Large intestine (tissue), 3 donors: ENCODE data around the gene CNTRL. TPM values are rescaled to one million over a fixed set of nuclear protein-coding genes. Genes with fewer than 3 reads are reported as not detected.
"Not testable (repeated sequence)": the region's sequence is repeated elsewhere in the genome, so short reads cannot be mapped to it uniquely, and the experiment has no call there.

Experiments used
- DNase-seq, 2 donors: peaks; one replicate each; pipeline versions ENCODE4 v3.0.0 to v3.0.0-alpha.2; 2013
- H3K27ac ChIP-seq: one replicate; pipeline ENCODE4 v1.5.1; 2013; ENCODE audit warnings: low read length
- H3K27me3 ChIP-seq: 2 replicates; pipeline ENCODE4 v1.6.1; 2013; ENCODE audit warnings: low read length; ENCODE audit not compliant: control insufficient read depth, insufficient read depth
- H3K36me3 ChIP-seq: 2 replicates; pipeline ENCODE4 v1.6.1; 2013; ENCODE audit warnings: low read length; ENCODE audit not compliant: control insufficient read depth, insufficient read depth
- H3K4me1 ChIP-seq: one replicate; pipeline ENCODE4 v1.6.1; 2013; ENCODE audit warnings: low read length; ENCODE audit not compliant: control insufficient read depth, insufficient read depth
- H3K4me3 ChIP-seq: one replicate; pipeline ENCODE4 v1.5.1; 2013; ENCODE audit warnings: low read length
- H3K9me3 ChIP-seq: one replicate; pipeline ENCODE4 v1.6.1; 2013; ENCODE audit warnings: mild to moderate bottlenecking, low read depth, low read length, moderate library complexity; ENCODE audit not compliant: control insufficient read depth
- WGBS: methylation state at CpG from one replicate; pipeline ENCODE4 v1.1.5; 2013; ENCODE audit warnings: low lambda C conversion rate; ENCODE audit not compliant: insufficient coverage; 5-methylcytosine and 5-hydroxymethylcytosine counted together
- polyA plus RNA-seq: library from polyadenylated mRNA; unstranded; fragments of 120-200 nt; gene quantifications from one replicate; pipeline ENCODE4 v1.2.1, GENCODE V29; 2013

CNTRL gene
- polyA plus RNA-seq, 1 donor = 15.8 TPM

- H3K27me3 ChIP-seq = no peaks in the 10 kb centered on the region
- H3K4me1 ChIP-seq = no peaks in the 10 kb centered on the region
- H3K4me3 ChIP-seq = no peak overlapping the region
- WGBS = 90% methylated on average over 3 of the region's 5 CpGs
- no peaks in the 10 kb centered on the region for H3K9me3 ChIP-seq
- no peak overlapping the region for H3K27ac ChIP-seq
- no peak for DNase-seq
- H3K36me3 ChIP-seq = peaks cover 3% of the 10 kb centered on the region
Observed at GRCh38 chr9:121123816-121124535, 49.2 kb downstream of the CNTRL start.

GRCh38 chr9:121125590-121125989 is 50.8 kb downstream of the CNTRL start:
- Histone ChIP-seq H3K4me3 (no peak overlapping the region), H3K27ac (no peak overlapping the region), H3K27me3 (no peaks in the 10 kb centered on the region), H3K4me1 (no peaks in the 10 kb centered on the region), H3K36me3 (peaks cover 3% of the 10 kb centered on the region), H3K9me3 (no peaks in the 10 kb centered on the region)
- WGBS = 0% methylated on average over 1 of the region's 3 CpGs
- no peak for DNase-seq

- WGBS = 100% methylated on average over 1 of the region's 3 CpGs
- not testable (repeated sequence) for H3K4me1 ChIP-seq, H3K4me3 ChIP-seq, H3K9me3 ChIP-seq, H3K27ac ChIP-seq, H3K27me3 ChIP-seq, DNase-seq, H3K36me3 ChIP-seq
Observed at GRCh38 chr9:121129384-121129783, 54.6 kb downstream of the CNTRL start.

GRCh38 chr9:121133104-121133816 is 58.5 kb downstream of the CNTRL start:
- WGBS = no CpG with 5 or more reads among the region's 19 CpGs
- Histone ChIP-seq H3K4me1 (no peaks in the 10 kb centered on the region), H3K9me3 (no peaks in the 10 kb centered on the region), H3K27ac (no peak overlapping the region), H3K27me3 (no peaks in the 10 kb centered on the region), H3K36me3 (peaks cover 5% of the 10 kb centered on the region), H3K4me3 (no peak overlapping the region)
- peak in 1 of 2 donors; percentile 17 for DNase-seq

- H3K36me3 ChIP-seq = peaks cover 14% of the 10 kb centered on the region
- WGBS = no CpG with 5 or more reads among the region's 2 CpGs
Observed at GRCh38 chr9:121135642-121136041, 60.9 kb downstream of the CNTRL start.

GRCh38 chr9:121138561-121138960 is 63.8 kb downstream of the CNTRL start:
- DNase-seq = no peak
- Histone ChIP-seq H3K9me3 (no peaks in the 10 kb centered on the region), H3K36me3 (peaks cover 37% of the 10 kb centered on the region), H3K27ac (no peak overlapping the region), H3K4me3 (no peak overlapping the region), H3K4me1 (no peaks in the 10 kb centered on the region), H3K27me3 (no peaks in the 10 kb centered on the region)

More at GRCh38 chr9:121135642-121136041, 60.9 kb downstream of the CNTRL start:
- H3K4me1 ChIP-seq = no peaks in the 10 kb centered on the region
- DNase-seq = no peak
- H3K9me3 ChIP-seq = no peaks in the 10 kb centered on the region
- H3K27ac ChIP-seq = no peak overlapping the region
- no peaks in the 10 kb centered on the region for H3K27me3 ChIP-seq
- H3K4me3 ChIP-seq = no peak overlapping the region

GRCh38 chr9:121138973-121139372 is 64.2 kb downstream of the CNTRL start:
- no peak overlapping the region for H3K4me3 ChIP-seq
- no peak overlapping the region for H3K27ac ChIP-seq
- no peaks in the 10 kb centered on the region for H3K9me3 ChIP-seq
- H3K36me3 ChIP-seq = peaks cover 41% of the 10 kb centered on the region
- no peak for DNase-seq
- no peaks in the 10 kb centered on the region for H3K27me3 ChIP-seq
- WGBS = 100% methylated on average over 2 of the region's 3 CpGs
- no peaks in the 10 kb centered on the region for H3K4me1 ChIP-seq

GRCh38 chr9:121140162-121140561 is 65.4 kb downstream of the CNTRL start:
- DNase-seq = no peak
- H3K9me3 ChIP-seq = no peaks in the 10 kb centered on the region
- no peak overlapping the region for H3K4me3 ChIP-seq
- peaks cover 51% of the 10 kb centered on the region for H3K36me3 ChIP-seq
- no peaks in the 10 kb centered on the region for H3K4me1 ChIP-seq
- WGBS = 78% methylated on average over 1 of the region's 1 CpG
- H3K27ac ChIP-seq = no peak overlapping the region
- no peaks in the 10 kb centered on the region for H3K27me3 ChIP-seq

GRCh38 chr9:121141306-121141705 is 66.6 kb downstream of the CNTRL start:
- Histone ChIP-seq H3K4me3 (no peak overlapping the region), H3K4me1 (no peaks in the 10 kb centered on the region), H3K27me3 (no peaks in the 10 kb centered on the region), H3K9me3 (no peaks in the 10 kb centered on the region), H3K27ac (no peak overlapping the region), H3K36me3 (peaks cover 61% of the 10 kb centered on the region)
- WGBS = 80% methylated on average over 1 of the region's 1 CpG
- no peak for DNase-seq

- no peaks in the 10 kb centered on the region for H3K9me3 ChIP-seq
- H3K4me3 ChIP-seq = no peak overlapping the region
- no peak for DNase-seq
- no peaks in the 10 kb centered on the region for H3K4me1 ChIP-seq
- H3K36me3 ChIP-seq = peaks cover 64% of the 10 kb centered on the region
- no CpG with 5 or more reads among the region's 1 CpG for WGBS
- H3K27me3 ChIP-seq = no peaks in the 10 kb centered on the region
- H3K27ac ChIP-seq = no peak overlapping the region
Observed at GRCh38 chr9:121141706-121142105, 67.0 kb downstream of the CNTRL start.

GRCh38 chr9:121143771-121144170 is 69.0 kb downstream of the CNTRL start:
- H3K27ac ChIP-seq = no peak overlapping the region
- 100% methylated on average over 1 of the region's 2 CpGs for WGBS
- no peak for DNase-seq
- no peaks in the 10 kb centered on the region for H3K4me1 ChIP-seq
- no peak overlapping the region for H3K4me3 ChIP-seq
- H3K27me3 ChIP-seq = no peaks in the 10 kb centered on the region
- H3K9me3 ChIP-seq = no peaks in the 10 kb centered on the region
- peaks cover 74% of the 10 kb centered on the region for H3K36me3 ChIP-seq
